DOHH2 (cell line): ENCODE measurements around the gene TNFRSF6B.

Experiments used
- H3F3A ChIP-seq: fragments of 200-600 bp; sonication (generic), shearing (Covaris generic); 2 replicates; pipeline ENCODE4 v1.6.0; 2016; ENCODE audit warnings: antibody characterized with exemption, mild to moderate bottlenecking; ENCODE audit not compliant: control insufficient read depth, insufficient read depth
- H3K27ac ChIP-seq: fragments of 200-600 bp; sonication (generic); 2 replicates; pipeline ENCODE4 v1.5.1; 2014; ENCODE audit warnings: low read depth, mild to moderate bottlenecking, low read length, moderate library complexity
- H3K27me3 ChIP-seq: fragments of 200-600 bp; sonication (generic); 2 replicates; pipeline ENCODE4 v1.6.1; 2014; ENCODE audit warnings: mild to moderate bottlenecking, low read length, mixed read lengths; ENCODE audit not compliant: control insufficient read depth
- H3K36me3 ChIP-seq: fragments of 200-600 bp; sonication (generic); 2 replicates; pipeline ENCODE4 v1.6.1; 2014; ENCODE audit warnings: mild to moderate bottlenecking, low read length, moderate library complexity, mixed read lengths; ENCODE audit not compliant: control insufficient read depth
- H3K4me1 ChIP-seq: fragments of 200-600 bp; sonication (generic); 2 replicates; pipeline ENCODE4 v1.6.1; 2014; ENCODE audit warnings: mild to moderate bottlenecking, low read length, mixed read lengths; ENCODE audit not compliant: control insufficient read depth
- H3K4me2 ChIP-seq: fragments of 200-600 bp; sonication (generic); 2 replicates; pipeline ENCODE4 v1.6.0; 2014; ENCODE audit warnings: mild to moderate bottlenecking, low read length, moderate library complexity
- H3K4me3 ChIP-seq: fragments of 200-600 bp; sonication (generic); 2 replicates; pipeline ENCODE4 v1.5.1; 2014; ENCODE audit warnings: mild to moderate bottlenecking, low read length, mixed read lengths
- H3K79me2 ChIP-seq: fragments of 200-600 bp; sonication (generic); 2 replicates; pipeline ENCODE4 v1.6.1; 2014; ENCODE audit warnings: mild to moderate bottlenecking, low read length, mixed read lengths; ENCODE audit not compliant: control insufficient read depth
- H3K9me2 ChIP-seq: fragments of 200-600 bp; sonication (generic); replicated peaks from 2 replicates; pipeline ENCODE4 v1.6.1; 2014; ENCODE audit warnings: mild to moderate bottlenecking, low read length, mixed read lengths; ENCODE audit not compliant: control insufficient read depth
- H3K9me3 ChIP-seq: fragments of 200-600 bp; sonication (generic); 2 replicates; pipeline ENCODE4 v1.6.1; 2014; ENCODE audit warnings: antibody characterized with exemption, low read length, mixed read lengths; ENCODE audit not compliant: control insufficient read depth, insufficient read depth
- H4K20me1 ChIP-seq: fragments of 200-600 bp; sonication (generic); 2 replicates; pipeline ENCODE4 v1.6.0; 2014; ENCODE audit warnings: low read depth, mild to moderate bottlenecking, antibody characterized with exemption, low read length, moderate library complexity; ENCODE audit not compliant: control insufficient read depth, insufficient read depth
- EZH2phosphoT487 ChIP-seq: fragments of 200-600 bp; sonication (generic); IDR thresholded peaks from 2 replicates; pipeline ENCODE4 v1.6.1; 2017; ENCODE audit warnings: borderline replicate concordance, mild to moderate bottlenecking, antibody characterized with exemption, low read length, moderate library complexity, mixed read lengths
- TF ChIP-seq, protein P1 (sequence below): fragments of 200-600 bp; sonication (generic); IDR thresholded peaks from one replicate; pipeline ENCODE4 v1.5.1; 2014; ENCODE audit warnings: antibody characterized with exemption, mild to moderate bottlenecking, low read depth, low read length; ENCODE audit not compliant: poor library complexity, severe bottlenecking

TNFRSF6B gene

DNA sequence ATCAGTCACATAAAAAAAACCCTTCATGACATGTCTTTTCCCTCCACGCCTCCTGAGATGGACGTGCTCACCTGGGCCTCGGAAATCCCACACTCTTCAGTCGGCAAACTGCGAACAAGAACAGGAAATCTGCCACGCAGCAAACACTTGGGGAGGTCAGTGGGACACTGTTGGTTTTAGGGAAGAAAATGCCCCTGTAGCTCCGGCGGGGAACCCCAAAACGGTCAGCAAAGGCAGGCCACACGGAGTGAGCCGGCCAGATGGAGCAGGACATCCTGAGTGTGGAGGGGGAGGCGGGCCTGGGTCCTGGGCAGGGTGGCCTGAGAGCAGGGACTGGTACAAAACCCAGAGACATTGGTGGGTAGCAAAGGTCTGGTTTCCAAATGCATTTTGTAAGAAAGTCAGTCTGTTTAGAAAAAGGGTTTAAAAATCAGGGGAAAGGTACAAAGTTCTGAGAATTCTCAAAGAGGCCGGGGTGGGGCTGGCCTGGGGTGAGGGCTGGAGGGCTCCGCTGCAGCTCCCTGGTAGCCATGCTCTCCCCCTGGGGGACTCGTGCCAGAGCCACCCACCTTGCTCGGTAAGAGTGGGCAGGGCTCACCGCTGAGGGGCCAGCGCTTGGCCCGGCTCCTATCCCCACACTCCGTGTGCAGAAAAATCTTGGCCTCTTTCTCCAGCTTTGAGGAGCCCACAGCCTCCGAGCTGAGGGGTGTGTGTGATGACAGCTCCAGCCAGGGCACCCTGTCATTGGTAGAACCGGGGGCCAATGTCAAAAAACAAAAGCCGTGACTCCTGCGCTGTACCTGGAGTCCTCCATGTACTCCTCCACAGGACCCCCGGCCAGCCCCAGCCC, 48.3 kb downstream of the TNFRSF6B start:
- Histone ChIP-seq H3K4me1 (peaks cover 14% of the 10 kb centered on the region), H3K36me3 (no peaks in the 10 kb centered on the region), H3F3A (0 out of 2 replicates have a peak, but pooled peaks cover 4% of the 10 kb centered on the region)

DNA sequence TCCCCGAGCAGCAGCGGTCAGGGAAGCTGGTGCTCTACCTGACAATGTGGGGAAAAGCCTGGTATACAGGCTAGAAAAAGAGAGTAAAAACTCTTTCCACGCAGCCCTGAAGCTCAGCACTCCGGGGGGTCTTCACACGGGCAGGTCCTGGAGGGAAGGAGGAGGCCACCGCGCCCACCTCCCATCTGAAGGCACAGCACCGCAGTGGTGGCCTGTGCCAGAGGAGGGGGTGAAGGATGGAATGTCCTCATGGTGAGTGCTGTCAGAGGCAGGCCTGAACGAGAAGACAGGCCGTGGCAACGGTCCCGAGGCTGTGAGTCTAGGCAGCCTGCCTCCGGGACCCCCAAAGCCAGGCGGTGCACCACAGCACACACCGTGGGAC, 49.0 kb downstream of the TNFRSF6B start:
- Histone ChIP-seq H3K27ac (no peak overlapping the region), H3K4me2 (no peak overlapping the region), H3K9me3 (no peaks in the 10 kb centered on the region), H3F3A (0 out of 2 replicates have a peak, but pooled peaks cover 4% of the 10 kb centered on the region), H4K20me1 (no peaks in the 10 kb centered on the region), H3K4me3 (no peak overlapping the region), H3K9me2 (no peaks in the 10 kb centered on the region), H3K79me2 (no peaks in the 10 kb centered on the region), H3K4me1 (peaks cover 12% of the 10 kb centered on the region), H3K27me3 (no peaks in the 10 kb centered on the region), H3K36me3 (no peaks in the 10 kb centered on the region)
- TF ChIP-seq, protein P1, sequence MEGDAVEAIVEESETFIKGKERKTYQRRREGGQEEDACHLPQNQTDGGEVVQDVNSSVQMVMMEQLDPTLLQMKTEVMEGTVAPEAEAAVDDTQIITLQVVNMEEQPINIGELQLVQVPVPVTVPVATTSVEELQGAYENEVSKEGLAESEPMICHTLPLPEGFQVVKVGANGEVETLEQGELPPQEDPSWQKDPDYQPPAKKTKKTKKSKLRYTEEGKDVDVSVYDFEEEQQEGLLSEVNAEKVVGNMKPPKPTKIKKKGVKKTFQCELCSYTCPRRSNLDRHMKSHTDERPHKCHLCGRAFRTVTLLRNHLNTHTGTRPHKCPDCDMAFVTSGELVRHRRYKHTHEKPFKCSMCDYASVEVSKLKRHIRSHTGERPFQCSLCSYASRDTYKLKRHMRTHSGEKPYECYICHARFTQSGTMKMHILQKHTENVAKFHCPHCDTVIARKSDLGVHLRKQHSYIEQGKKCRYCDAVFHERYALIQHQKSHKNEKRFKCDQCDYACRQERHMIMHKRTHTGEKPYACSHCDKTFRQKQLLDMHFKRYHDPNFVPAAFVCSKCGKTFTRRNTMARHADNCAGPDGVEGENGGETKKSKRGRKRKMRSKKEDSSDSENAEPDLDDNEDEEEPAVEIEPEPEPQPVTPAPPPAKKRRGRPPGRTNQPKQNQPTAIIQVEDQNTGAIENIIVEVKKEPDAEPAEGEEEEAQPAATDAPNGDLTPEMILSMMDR, result no peak
- TF ChIP-seq EZH2phosphoT487, result no peak

More for the DNA sequence above, 48.3 kb downstream of the TNFRSF6B start:
- no peaks in the 10 kb centered on the region for H3K9me2 ChIP-seq
- no peak overlapping the region for H3K4me2 ChIP-seq
- H3K79me2 ChIP-seq, result no peaks in the 10 kb centered on the region
- H3K27ac ChIP-seq, result no peak overlapping the region
- TF ChIP-seq, protein P1, result no peak
- TF ChIP-seq EZH2phosphoT487, result no peak
- H3K27me3 ChIP-seq, result no peaks in the 10 kb centered on the region
- H3K4me3 ChIP-seq, result no peak overlapping the region
- H4K20me1 ChIP-seq, result no peaks in the 10 kb centered on the region
- no peaks in the 10 kb centered on the region for H3K9me3 ChIP-seq

DNA sequence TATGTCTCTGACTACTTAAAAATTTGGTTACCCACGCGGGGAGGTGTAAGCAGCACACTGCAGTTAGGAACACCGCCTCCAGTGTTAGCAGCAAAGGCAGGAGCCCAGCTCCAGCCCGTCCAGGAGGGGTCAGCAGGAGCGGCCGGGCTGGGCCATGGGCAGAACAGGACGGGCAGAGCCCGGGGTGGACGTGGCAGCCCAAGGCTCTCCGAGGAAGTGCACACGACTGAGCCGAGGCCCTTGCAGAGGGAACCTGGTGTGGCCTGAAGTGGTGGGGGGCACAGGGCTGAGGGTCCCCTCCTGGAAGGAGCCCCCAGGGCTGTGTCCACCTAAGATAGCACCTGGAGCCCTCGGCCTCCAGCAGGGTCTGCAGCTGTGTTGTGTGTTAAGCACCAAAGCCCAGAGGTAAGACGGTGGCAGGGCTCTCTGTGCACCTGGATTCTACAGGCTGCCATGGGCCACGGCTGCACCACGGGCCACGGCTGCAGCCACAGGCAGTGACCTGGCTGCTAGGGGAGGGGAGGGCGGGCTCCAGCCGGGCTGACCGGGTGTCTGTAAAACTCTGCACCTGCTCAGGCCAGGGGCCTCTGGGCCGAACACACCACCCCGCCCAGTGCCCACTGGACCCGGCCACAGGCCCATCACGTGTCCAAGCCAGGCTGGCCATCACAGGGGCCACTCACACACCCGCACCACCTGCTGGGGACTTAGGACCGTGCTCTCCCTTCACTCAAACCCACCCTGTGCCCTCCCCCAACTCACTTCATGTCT, 49.7 kb downstream of the TNFRSF6B start:
- no peaks in the 10 kb centered on the region for H3K27me3 ChIP-seq

More for the DNA sequence above, 49.7 kb downstream of the TNFRSF6B start:
- no peaks in the 10 kb centered on the region for H3K9me2 ChIP-seq
- H3K4me2 ChIP-seq, result no peak overlapping the region
- H3K27ac ChIP-seq, result no peak overlapping the region
- H3K4me1 ChIP-seq, result peaks cover 11% of the 10 kb centered on the region
- TF ChIP-seq EZH2phosphoT487, result no peak
- TF ChIP-seq, protein P1, result no peak
- no peak overlapping the region for H3K4me3 ChIP-seq
- H3K36me3 ChIP-seq, result no peaks in the 10 kb centered on the region
- H3K9me3 ChIP-seq, result no peaks in the 10 kb centered on the region
- H3F3A ChIP-seq, result 0 out of 2 replicates have a peak, but pooled peaks cover 4% of the 10 kb centered on the region
- no peaks in the 10 kb centered on the region for H4K20me1 ChIP-seq
- no peaks in the 10 kb centered on the region for H3K79me2 ChIP-seq
